Astrocyte (in vitro differentiated cells and primary cell): ENCODE measurements around the gene FAM131B. TPM values are rescaled to one million over a fixed set of nuclear protein-coding genes. Genes with fewer than 3 reads are reported as not detected.

Source experiments
- DNase-seq: peaks from one replicate; pipeline ENCODE4 v3.0.0-alpha.2; 2010; ENCODE audit warnings: low read depth
- FAIRE-seq: peaks from 2 replicates; lab custom pipeline; 2011; peaks lifted over from hg19 to GRCh38; lab: Jason Lieb, UNC
- H2AFZ ChIP-seq: 2 replicates; pipeline ENCODE4 v1.6.0; 2012; ENCODE audit warnings: low read depth, low read length, inconsistent platforms
- H3K27ac ChIP-seq: 2 replicates; pipeline ENCODE4 v1.5.1; 2011; ENCODE audit warnings: low read depth, low read length, inconsistent platforms
- H3K27me3 ChIP-seq: 2 replicates; pipeline ENCODE4 v1.6.0; 2011; ENCODE audit warnings: low read length, inconsistent platforms; ENCODE audit not compliant: insufficient read depth
- H3K36me3 ChIP-seq: 2 replicates; pipeline ENCODE4 v1.5.1; 2011; ENCODE audit warnings: low read length, inconsistent platforms; ENCODE audit not compliant: insufficient read depth
- H3K4me1 ChIP-seq: 2 replicates; pipeline ENCODE4 v1.5.1; 2011; ENCODE audit warnings: low read length, inconsistent platforms; ENCODE audit not compliant: insufficient read depth
- H3K4me2 ChIP-seq: 2 replicates; pipeline ENCODE4 v1.6.0; 2012; ENCODE audit warnings: low read length, inconsistent platforms
- H3K4me3 ChIP-seq: 2 replicates; pipeline ENCODE4 v1.5.1; 2011; ENCODE audit warnings: low read depth, mild to moderate bottlenecking, low read length, inconsistent platforms; ENCODE audit not compliant: insufficient read depth
- H3K79me2 ChIP-seq: 2 replicates; pipeline ENCODE4 v1.6.0; 2012; ENCODE audit warnings: mild to moderate bottlenecking, low read length, inconsistent platforms; ENCODE audit not compliant: insufficient read depth
- H3K9ac ChIP-seq: 2 replicates; pipeline ENCODE4 v1.6.0; 2012; ENCODE audit warnings: mild to moderate bottlenecking, low read length, inconsistent platforms
- H3K9me3 ChIP-seq: 2 replicates; pipeline ENCODE4 v1.5.1; 2012; ENCODE audit warnings: low read depth, mild to moderate bottlenecking, low read length, inconsistent platforms; ENCODE audit not compliant: insufficient read depth
- H4K20me1 ChIP-seq: 2 replicates; pipeline ENCODE4 v1.6.0; 2012; ENCODE audit warnings: low read length, inconsistent platforms; ENCODE audit not compliant: insufficient read depth
- H3K27ac Mint-ChIP-seq: one replicate; pipeline ENCODE4 v1.8.0; 2021; ENCODE audit warnings: mild to moderate bottlenecking, mixed read lengths; ENCODE audit not compliant: unreplicated experiment
- H3K27me3 Mint-ChIP-seq: one replicate; pipeline ENCODE4 v1.8.0; 2021; ENCODE audit warnings: low read depth, mixed read lengths; ENCODE audit not compliant: unreplicated experiment
- H3K36me3 Mint-ChIP-seq: one replicate; pipeline ENCODE4 v1.8.0; 2021; ENCODE audit warnings: low read depth, mixed read lengths; ENCODE audit not compliant: unreplicated experiment
- H3K4me1 Mint-ChIP-seq: one replicate; pipeline ENCODE4 v1.8.0; 2021; ENCODE audit warnings: low read depth, mixed read lengths; ENCODE audit not compliant: unreplicated experiment
- H3K4me3 Mint-ChIP-seq: one replicate; pipeline ENCODE4 v1.8.0; 2021; ENCODE audit warnings: mild to moderate bottlenecking, moderate library complexity, mixed read lengths; ENCODE audit not compliant: unreplicated experiment
- H3K9me3 Mint-ChIP-seq: one replicate; pipeline ENCODE4 v1.8.0; 2021; ENCODE audit warnings: mild to moderate bottlenecking, mixed read lengths; ENCODE audit not compliant: unreplicated experiment
- CTCF ChIP-seq: IDR thresholded peaks from 2 replicates; pipeline ENCODE4 v1.5.1; 2011; ENCODE audit warnings: low read depth, mild to moderate bottlenecking, inconsistent platforms, low read length, moderate library complexity; ENCODE audit not compliant: insufficient read depth
- EZH2 ChIP-seq: IDR thresholded peaks from 2 replicates; pipeline ENCODE4 v1.6.1; 2012; ENCODE audit warnings: mild to moderate bottlenecking, low read length, inconsistent platforms; ENCODE audit not compliant: insufficient read depth
- total RNA-seq: library from RNA; stranded (reverse); gene quantifications from 2 replicates; pipeline ENCODE4 v1.2.1, GENCODE V29; 2021

Gene FAM131B
- total RNA-seq, 1 donor from 2014 or later: 7.6 TPM

DNA sequence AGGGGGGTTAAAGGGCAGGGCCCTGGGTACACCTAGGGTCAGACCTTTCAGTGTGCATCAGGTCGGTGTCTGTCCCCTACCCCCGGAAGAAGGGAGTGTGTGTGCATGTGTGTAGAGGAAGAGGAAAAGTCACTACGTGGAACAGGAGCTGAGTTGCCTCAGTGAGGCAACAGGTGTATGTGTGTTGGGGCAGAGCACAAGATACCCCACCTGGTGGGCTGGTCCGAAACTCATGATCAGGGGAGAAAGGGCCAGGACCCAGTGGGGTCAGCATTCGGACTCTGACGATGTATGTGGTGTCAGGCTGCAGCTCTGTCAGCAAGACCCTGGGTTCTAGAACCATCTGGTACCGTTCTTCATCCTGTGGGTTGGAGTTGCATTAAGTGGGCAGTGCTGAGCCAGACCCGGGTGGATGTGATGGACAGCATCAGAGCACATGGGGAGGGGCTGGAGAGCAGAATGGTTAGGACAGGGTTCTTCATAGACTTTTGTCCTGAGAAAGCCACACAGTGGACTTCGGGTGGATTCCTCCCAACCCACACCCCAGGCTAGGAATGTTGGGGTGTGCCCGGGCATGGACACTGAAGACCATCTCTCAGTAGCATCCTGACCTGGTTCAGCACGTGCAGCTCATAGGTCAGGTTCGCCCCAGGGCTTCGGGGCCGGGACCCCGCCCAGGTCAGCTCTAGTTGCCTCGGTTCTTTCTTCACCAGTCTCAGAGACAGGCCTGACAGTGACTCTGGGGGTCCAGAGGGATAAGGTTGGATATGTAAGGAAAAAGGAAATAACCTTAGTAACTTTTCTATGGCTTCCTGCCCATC is 35.4 kb upstream of the FAM131B start:
- peaks cover 17% of the 10 kb centered on the region for H4K20me1 ChIP-seq
- H3K79me2 ChIP-seq: no peaks in the 10 kb centered on the region
- FAIRE-seq (no peak), DNase-seq (no peak)
- Mint-ChIP-seq H3K9me3 (no peaks in the 10 kb centered on the region), H3K27ac (no peak overlapping the region), H3K36me3 (peaks cover 4% of the 10 kb centered on the region), H3K4me1 (no peaks in the 10 kb centered on the region), H3K4me3 (no peak overlapping the region), H3K27me3 (peaks cover 11% of the 10 kb centered on the region)
- no peak overlapping the region for H3K9ac ChIP-seq
- no peak overlapping the region for H2AFZ ChIP-seq
- H3K27ac ChIP-seq: no peak overlapping the region
- peaks cover 12% of the 10 kb centered on the region for H3K27me3 ChIP-seq
- H3K4me3 ChIP-seq: no peak overlapping the region
- H3K9me3 ChIP-seq: no peaks in the 10 kb centered on the region
- H3K36me3 ChIP-seq: no peaks in the 10 kb centered on the region
- no peak overlapping the region for H3K4me2 ChIP-seq
- no peak for TF ChIP-seq EZH2
- TF ChIP-seq CTCF: no peak
- no peaks in the 10 kb centered on the region for H3K4me1 ChIP-seq

- no peak overlapping the region for H3K9ac ChIP-seq
- no peak overlapping the region for H3K4me3 Mint-ChIP-seq
- no peak overlapping the region for H2AFZ ChIP-seq
- H3K27me3 ChIP-seq: peaks cover 12% of the 10 kb centered on the region
- no peak overlapping the region for H3K27ac ChIP-seq
- H3K4me2 ChIP-seq: no peak overlapping the region
- no peaks in the 10 kb centered on the region for H3K9me3 Mint-ChIP-seq
- no peaks in the 10 kb centered on the region for H3K9me3 ChIP-seq
- FAIRE-seq (no peak), DNase-seq (peak; percentile 35)
- H3K4me3 ChIP-seq: no peak overlapping the region
- H3K36me3 Mint-ChIP-seq: peaks cover 7% of the 10 kb centered on the region
- H3K27ac Mint-ChIP-seq: no peak overlapping the region
- peaks cover 2% of the 10 kb centered on the region for H3K4me1 ChIP-seq
- no peak for TF ChIP-seq CTCF
- TF ChIP-seq EZH2: no peak
- H4K20me1 ChIP-seq: peaks cover 27% of the 10 kb centered on the region
- H3K27me3 Mint-ChIP-seq: peaks cover 11% of the 10 kb centered on the region
- H3K4me1 Mint-ChIP-seq: peaks cover 7% of the 10 kb centered on the region
- H3K79me2 ChIP-seq: no peaks in the 10 kb centered on the region
- H3K36me3 ChIP-seq: no peaks in the 10 kb centered on the region
Measured at GRCh38 chr7:143396625-143397556, 34.4 kb upstream of the FAM131B start.
